Measurements from ENCODE around the gene TMPRSS13.

DNA sequence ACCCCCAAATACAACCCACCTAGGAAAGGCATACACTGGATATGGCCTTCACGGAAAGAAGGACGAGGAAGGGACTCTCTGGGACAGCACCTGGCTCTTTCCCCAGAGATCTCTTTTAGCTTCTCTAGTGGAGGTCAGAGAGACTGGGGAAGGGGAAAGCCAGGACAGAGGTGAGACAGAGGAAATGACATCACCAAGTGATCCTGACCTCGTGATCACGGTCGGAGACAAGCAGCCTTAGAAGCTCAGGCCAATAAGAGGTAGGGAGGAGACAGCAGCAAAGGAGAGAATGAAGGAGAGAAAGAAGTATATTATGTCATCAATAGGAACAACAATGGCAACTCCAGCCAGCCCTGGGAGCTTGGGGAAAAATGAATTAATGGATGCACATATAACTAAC is 15.4 kb upstream of the TMPRSS13 start:
- no peak for TF ChIP-seq GATA3 (IDR thresholded peaks at IDR 0.05; ENCODE audit: low read depth, low read length)
- TF ChIP-seq GATA2 (IDR thresholded peaks at IDR 0.05; ENCODE audit: low read depth, low read length): no peak
